K562 treated with DMSO at 1 percent for 12 hours (cell line): ENCODE measurements around the gene ITLN2. TPM values are rescaled to one million over a fixed set of nuclear protein-coding genes. Genes with fewer than 3 reads are reported as not detected.

Experiments used
- total RNA-seq: library from RNA; unstranded; fragments of 300-600 nt; gene quantifications from 2 replicates; pipeline ENCODE4 v1.2.3, GENCODE V29; 2022; ENCODE audit not compliant: insufficient read depth

The ITLN2 gene
- not detected in 2 replicates for total RNA-seq

GRCh38 chr1:160954158-160955104 lies at the start of gene ITLN2:
TSS of gene ITLN2 (minus strand) at chr1:160954809. CDS start at chr1:160954741, 68 bp downstream.

Other genes starting within 250 kb of the ITLN2 start
- not detected in 2 replicates for gene CD48, start 243.0 kb downstream of the ITLN2 start, total RNA-seq
- 0.35 and 1.6 TPM in 2 replicates for gene SLAMF7, start 215.6 kb downstream of the ITLN2 start, total RNA-seq
- not detected in 2 replicates for gene LY9, start 158.6 kb downstream of the ITLN2 start, total RNA-seq
- gene CD244, start 91.9 kb downstream of the ITLN2 start, total RNA-seq = not detected in 2 replicates
- gene ITLN1, start 69.6 kb downstream of the ITLN2 start, total RNA-seq = not detected in 2 replicates
- 30.3 and 70.7 TPM in 2 replicates for gene F11R, start 66.3 kb upstream of the ITLN2 start, total RNA-seq
- gene TSTD1, start 84.2 kb upstream of the ITLN2 start, total RNA-seq = 2.0 TPM in 1 of 2 replicates, not detected in the other
- 60.5 and 62.8 TPM in 2 replicates for gene USF1, start 91.2 kb upstream of the ITLN2 start, total RNA-seq
- not detected in 2 replicates for gene ARHGAP30, start 115.1 kb upstream of the ITLN2 start, total RNA-seq
- not detected in 2 replicates for gene NECTIN4, start 134.7 kb upstream of the ITLN2 start, total RNA-seq
- gene KLHDC9, start 143.6 kb upstream of the ITLN2 start, total RNA-seq = not detected in 2 replicates
- gene PFDN2, start 163.2 kb upstream of the ITLN2 start, total RNA-seq = 159 and 181 TPM in 2 replicates
- 33.4 and 47.9 TPM in 2 replicates for gene NIT1, start 163.3 kb upstream of the ITLN2 start, total RNA-seq
- gene DEDD, start 177.9 kb upstream of the ITLN2 start, total RNA-seq = 21.0 and 35.0 TPM in 2 replicates
- 87.4 and 100 TPM in 2 replicates for gene UFC1, start 199.2 kb upstream of the ITLN2 start, total RNA-seq
- 19.1 and 27.5 TPM in 2 replicates for gene USP21, start 204.7 kb upstream of the ITLN2 start, total RNA-seq
- 29.1 and 35.6 TPM in 2 replicates for gene PPOX, start 211.6 kb upstream of the ITLN2 start, total RNA-seq
- gene B4GALT3, start 222.7 kb upstream of the ITLN2 start, total RNA-seq = 64.7 and 86.5 TPM in 2 replicates
- gene ADAMTS4, start 244.2 kb upstream of the ITLN2 start, total RNA-seq = 1.3 and 1.7 TPM in 2 replicates
- 91.5 and 101 TPM in 2 replicates for gene NDUFS2, start 247.6 kb upstream of the ITLN2 start, total RNA-seq